ENCODE results near the gene PTPN14.
"Not testable (repeated sequence)": the region's sequence is repeated elsewhere in the genome, so short reads cannot be mapped to it uniquely, and the experiment has no call there.

PTPN14 gene

GRCh38 chr1:214514032-214514818, 37.2 kb downstream of the PTPN14 start:
- Mint-ChIP-seq H3K27me3 (peaks cover 8% of the 10 kb centered on the region), H3K27ac (no peak overlapping the region), H3K9me3 (peaks cover 3% of the 10 kb centered on the region), H3K4me1 (ENCODE audit: low read depth) (peaks cover 5% of the 10 kb centered on the region), H3K36me3 (ENCODE audit: low read depth) (no peaks in the 10 kb centered on the region), H3K4me3 (no peak overlapping the region)
- no peak for DNase-seq

GRCh38 chr1:214513394-214513793, 38.0 kb downstream of the PTPN14 start:
- Mint-ChIP-seq H3K27ac (no peak overlapping the region), H3K4me1 (ENCODE audit: low read depth) (peaks cover 5% of the 10 kb centered on the region), H3K36me3 (ENCODE audit: low read depth) (no peaks in the 10 kb centered on the region), H3K9me3 (peaks cover 3% of the 10 kb centered on the region), H3K27me3 (peaks cover 8% of the 10 kb centered on the region), H3K4me3 (no peak overlapping the region)
- DNase-seq = no peak

GRCh38 chr1:214511639-214511998, 39.8 kb downstream of the PTPN14 start:
- Mint-ChIP-seq H3K27me3 (peaks cover 3% of the 10 kb centered on the region), H3K36me3 (ENCODE audit: low read depth) (no peaks in the 10 kb centered on the region), H3K4me3 (no peak overlapping the region), H3K27ac (no peak overlapping the region), H3K9me3 (peaks cover 3% of the 10 kb centered on the region), H3K4me1 (ENCODE audit: low read depth) (peaks cover 11% of the 10 kb centered on the region)
- DNase-seq = no peak

GRCh38 chr1:214510914-214511638, 40.3 kb downstream of the PTPN14 start:
- DNase-seq = no peak
- Mint-ChIP-seq H3K4me1 (ENCODE audit: low read depth) (peaks cover 11% of the 10 kb centered on the region), H3K9me3 (peaks cover 3% of the 10 kb centered on the region), H3K36me3 (ENCODE audit: low read depth) (no peaks in the 10 kb centered on the region), H3K27me3 (peaks cover 3% of the 10 kb centered on the region), H3K4me3 (no peak overlapping the region), H3K27ac (no peak overlapping the region)

GRCh38 chr1:214510477-214510876, 40.9 kb downstream of the PTPN14 start:
- no peak for DNase-seq
- no peak overlapping the region for H3K27ac Mint-ChIP-seq
- no peaks in the 10 kb centered on the region for H3K36me3 Mint-ChIP-seq (ENCODE audit: low read depth)
- peaks cover 3% of the 10 kb centered on the region for H3K9me3 Mint-ChIP-seq
- no peak overlapping the region for H3K4me3 Mint-ChIP-seq
- H3K4me1 Mint-ChIP-seq (ENCODE audit: low read depth) = peaks cover 8% of the 10 kb centered on the region
- peaks cover 6% of the 10 kb centered on the region for H3K27me3 Mint-ChIP-seq

- not testable (repeated sequence) for H3K4me3 Mint-ChIP-seq; H3K4me1 Mint-ChIP-seq (ENCODE audit: low read depth); H3K27ac Mint-ChIP-seq; DNase-seq; H3K27me3 Mint-ChIP-seq; H3K9me3 Mint-ChIP-seq; H3K36me3 Mint-ChIP-seq (ENCODE audit: low read depth)
These were observed 41.8 kb downstream of the PTPN14 start for GRCh38 chr1:214509622-214510021.

- Mint-ChIP-seq H3K4me1 (ENCODE audit: low read depth) (peaks cover 8% of the 10 kb centered on the region), H3K27me3 (peaks cover 14% of the 10 kb centered on the region), H3K9me3 (peaks cover 3% of the 10 kb centered on the region), H3K4me3 (no peak overlapping the region), H3K27ac (no peak overlapping the region), H3K36me3 (ENCODE audit: low read depth) (no peaks in the 10 kb centered on the region)
- no peak for DNase-seq
These were observed 44.4 kb downstream of the PTPN14 start for GRCh38 chr1:214506972-214507431.

GRCh38 chr1:214505134-214505533, 46.3 kb downstream of the PTPN14 start:
- Mint-ChIP-seq H3K4me3 (no peak overlapping the region), H3K27me3 (peaks cover 17% of the 10 kb centered on the region), H3K9me3 (peaks cover 3% of the 10 kb centered on the region), H3K4me1 (ENCODE audit: low read depth) (peaks cover 8% of the 10 kb centered on the region), H3K36me3 (ENCODE audit: low read depth) (no peaks in the 10 kb centered on the region), H3K27ac (no peak overlapping the region)
- no peak for DNase-seq

GRCh38 chr1:214504330-214504729, 47.1 kb downstream of the PTPN14 start:
- peaks cover 8% of the 10 kb centered on the region for H3K4me1 Mint-ChIP-seq (ENCODE audit: low read depth)
- no peak overlapping the region for H3K27ac Mint-ChIP-seq
- H3K4me3 Mint-ChIP-seq = no peak overlapping the region
- H3K27me3 Mint-ChIP-seq = peaks cover 14% of the 10 kb centered on the region
- H3K36me3 Mint-ChIP-seq (ENCODE audit: low read depth) = no peaks in the 10 kb centered on the region
- DNase-seq = no peak
- H3K9me3 Mint-ChIP-seq = no peaks in the 10 kb centered on the region

GRCh38 chr1:214503553-214503952, 47.8 kb downstream of the PTPN14 start:
- Mint-ChIP-seq H3K27ac (no peak overlapping the region), H3K4me1 (ENCODE audit: low read depth) (peaks cover 8% of the 10 kb centered on the region), H3K36me3 (ENCODE audit: low read depth) (no peaks in the 10 kb centered on the region), H3K9me3 (no peaks in the 10 kb centered on the region), H3K4me3 (no peak overlapping the region), H3K27me3 (peaks cover 14% of the 10 kb centered on the region)
- DNase-seq = no peak

- Mint-ChIP-seq H3K4me3 (no peak overlapping the region), H3K4me1 (ENCODE audit: low read depth) (no peaks in the 10 kb centered on the region), H3K36me3 (ENCODE audit: low read depth) (no peaks in the 10 kb centered on the region), H3K27me3 (peaks cover 23% of the 10 kb centered on the region), H3K27ac (no peak overlapping the region), H3K9me3 (no peaks in the 10 kb centered on the region)
- no peak for DNase-seq
These were observed 50.9 kb downstream of the PTPN14 start for GRCh38 chr1:214500340-214501055.

GRCh38 chr1:214499732-214500131, 51.7 kb downstream of the PTPN14 start:
- Mint-ChIP-seq H3K4me1 (ENCODE audit: low read depth) (no peaks in the 10 kb centered on the region), H3K9me3 (no peaks in the 10 kb centered on the region), H3K4me3 (no peak overlapping the region), H3K27me3 (peaks cover 30% of the 10 kb centered on the region), H3K36me3 (ENCODE audit: low read depth) (no peaks in the 10 kb centered on the region), H3K27ac (no peak overlapping the region)
- no peak for DNase-seq

GRCh38 chr1:214498021-214498420, 53.4 kb downstream of the PTPN14 start:
- H3K27me3 Mint-ChIP-seq = peaks cover 22% of the 10 kb centered on the region
- no peaks in the 10 kb centered on the region for H3K4me1 Mint-ChIP-seq (ENCODE audit: low read depth)
- no peak overlapping the region for H3K27ac Mint-ChIP-seq
- no peak for DNase-seq
- no peaks in the 10 kb centered on the region for H3K36me3 Mint-ChIP-seq (ENCODE audit: low read depth)
- H3K9me3 Mint-ChIP-seq = no peaks in the 10 kb centered on the region
- H3K4me3 Mint-ChIP-seq = no peak overlapping the region

GRCh38 chr1:214496126-214496525, 55.3 kb downstream of the PTPN14 start:
- peaks cover 22% of the 10 kb centered on the region for H3K27me3 Mint-ChIP-seq
- H3K36me3 Mint-ChIP-seq (ENCODE audit: low read depth) = no peaks in the 10 kb centered on the region
- no peak overlapping the region for H3K4me3 Mint-ChIP-seq
- no peak overlapping the region for H3K27ac Mint-ChIP-seq
- no peaks in the 10 kb centered on the region for H3K9me3 Mint-ChIP-seq
- no peak for DNase-seq
- H3K4me1 Mint-ChIP-seq (ENCODE audit: low read depth) = no peaks in the 10 kb centered on the region

GRCh38 chr1:214494706-214495105, 56.7 kb downstream of the PTPN14 start:
- H3K36me3 Mint-ChIP-seq (ENCODE audit: low read depth) = no peaks in the 10 kb centered on the region
- H3K4me1 Mint-ChIP-seq (ENCODE audit: low read depth) = no peaks in the 10 kb centered on the region
- H3K9me3 Mint-ChIP-seq = no peaks in the 10 kb centered on the region
- H3K27me3 Mint-ChIP-seq = peaks cover 21% of the 10 kb centered on the region
- no peak overlapping the region for H3K27ac Mint-ChIP-seq
- no peak overlapping the region for H3K4me3 Mint-ChIP-seq
- no peak for DNase-seq
